NAMALWA (cell line): Measurements from ENCODE around the gene PBRM1.
"Not testable (repeated sequence)": the region's sequence is repeated elsewhere in the genome, so short reads cannot be mapped to it uniquely, and the experiment has no call there.

Experiments
- DNase-seq: peaks from one replicate; pipeline ENCODE4 v3.0.0-alpha.2; 2015; ENCODE audit warnings: low spot score

PBRM1 gene

DNA sequence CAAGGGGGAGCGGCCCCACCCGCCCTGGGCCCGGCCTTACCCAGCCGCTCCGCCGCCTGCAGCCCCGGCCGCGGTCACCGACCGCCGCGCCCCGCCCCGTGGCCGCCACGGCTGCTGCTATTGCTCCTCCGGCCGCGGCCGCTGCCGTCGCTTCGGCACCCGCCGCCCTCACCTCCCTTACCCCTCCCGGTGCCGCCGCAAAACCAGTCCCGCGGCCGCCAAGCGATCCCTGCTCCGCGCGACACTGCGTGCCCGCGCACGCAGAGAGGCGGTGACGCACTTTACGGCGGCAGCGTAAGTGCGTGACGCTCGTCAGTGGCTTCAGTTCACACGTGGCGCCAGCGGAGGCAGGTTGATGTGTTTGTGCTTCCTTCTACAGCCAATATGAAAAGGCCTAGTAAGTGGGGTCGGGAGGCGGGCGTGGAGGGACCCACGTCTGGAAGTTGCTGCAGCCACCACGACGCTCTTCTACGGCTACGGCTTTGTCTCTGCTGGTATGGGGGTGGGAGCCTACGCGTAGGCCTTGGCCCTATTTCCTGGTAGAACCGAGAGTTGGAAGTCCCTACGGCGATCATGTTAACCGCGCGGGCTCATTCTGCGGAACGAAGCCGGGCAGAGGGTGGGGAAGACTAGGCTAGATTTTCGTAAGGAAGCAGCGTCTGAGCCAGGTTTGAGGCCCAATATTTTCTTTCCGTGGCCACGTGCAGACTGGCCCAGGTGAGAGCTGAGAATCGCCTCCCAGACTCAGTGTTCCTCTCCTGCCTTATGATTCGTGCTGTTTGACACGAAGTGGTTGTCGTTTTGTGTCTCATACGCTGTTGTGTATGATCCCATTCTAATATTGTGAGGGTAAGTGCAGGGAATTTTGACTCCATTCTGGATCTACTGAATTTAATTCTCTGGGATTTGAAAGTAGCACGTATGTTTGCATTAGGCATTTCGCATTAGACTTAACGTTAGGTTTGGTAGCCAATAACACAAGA lies at the start of gene PBRM1, which contains the start of gene GNL3:
TSS of gene PBRM1 (minus strand) at position 205 of the 983 bp plus-strand sequence.
TSS of gene GNL3 (plus strand) at position 324 of the 983 bp plus-strand sequence. CDS start at position 385, 61 bp downstream.
- DNase-seq: peak; percentile 91

- DNase-seq: no peak
Observed at GRCh38 chr3:52733256-52733891, 47.7 kb upstream of the PBRM1 start.

DNA sequence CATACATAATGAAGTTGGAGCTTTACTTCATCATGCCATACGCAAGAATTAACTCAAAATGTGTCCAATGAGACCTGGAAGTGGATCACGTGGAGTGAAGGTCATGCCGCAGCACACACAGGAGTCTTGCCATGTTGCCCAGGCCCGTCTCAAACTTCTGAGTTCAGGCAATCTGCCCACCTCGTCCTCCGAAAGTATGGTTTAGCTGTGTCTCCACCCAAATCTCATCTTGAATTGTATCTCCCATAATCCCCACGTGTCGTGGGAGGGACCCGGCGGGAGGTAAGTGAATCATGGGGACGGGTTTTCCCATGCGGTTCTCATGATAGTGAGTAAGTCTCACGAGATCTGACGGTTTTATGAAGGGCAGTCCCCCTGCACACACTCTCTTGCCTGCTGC lies 45.9 kb upstream of the PBRM1 start:
- no peak for DNase-seq

DNA sequence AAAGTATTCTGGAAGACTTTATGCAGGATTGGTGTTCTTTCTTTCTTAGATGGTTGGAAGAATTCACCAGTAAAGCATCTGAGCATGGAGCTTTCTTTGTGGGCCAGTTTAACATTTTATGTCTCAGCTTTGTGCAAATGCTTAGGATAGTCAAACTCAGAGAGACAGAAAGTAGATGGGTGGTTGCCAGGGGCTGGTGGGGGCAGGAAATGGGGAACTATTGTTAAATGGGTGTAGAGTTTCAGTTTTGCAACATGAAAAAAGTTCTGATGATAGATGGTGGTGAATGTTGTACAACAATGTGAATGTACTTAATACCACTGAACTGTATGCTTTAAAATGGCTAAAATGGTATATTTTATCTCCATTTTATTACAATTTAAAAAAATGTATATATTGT lies 45.0 kb upstream of the PBRM1 start:
- no peak for DNase-seq

DNA sequence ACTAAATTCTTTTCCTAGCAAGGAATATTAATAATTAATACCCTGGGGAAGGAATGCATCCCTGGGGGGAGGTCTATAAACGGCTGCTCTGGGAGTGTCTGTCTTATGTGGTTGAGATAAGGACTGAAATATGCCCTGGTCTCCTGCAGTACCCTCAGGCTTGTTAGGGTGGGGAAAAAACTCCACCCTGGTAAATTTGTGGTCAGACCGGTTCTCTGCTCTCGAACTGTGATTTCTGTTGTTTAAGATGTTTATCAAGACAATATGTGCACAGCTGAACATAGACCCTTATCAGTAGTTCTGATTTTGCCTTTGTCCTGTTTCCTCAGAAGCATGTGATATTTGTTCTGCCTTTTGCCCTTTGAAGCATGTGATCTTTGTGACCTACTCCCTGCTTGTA lies 43.0 kb upstream of the PBRM1 start:
- not testable (repeated sequence) for DNase-seq

DNA sequence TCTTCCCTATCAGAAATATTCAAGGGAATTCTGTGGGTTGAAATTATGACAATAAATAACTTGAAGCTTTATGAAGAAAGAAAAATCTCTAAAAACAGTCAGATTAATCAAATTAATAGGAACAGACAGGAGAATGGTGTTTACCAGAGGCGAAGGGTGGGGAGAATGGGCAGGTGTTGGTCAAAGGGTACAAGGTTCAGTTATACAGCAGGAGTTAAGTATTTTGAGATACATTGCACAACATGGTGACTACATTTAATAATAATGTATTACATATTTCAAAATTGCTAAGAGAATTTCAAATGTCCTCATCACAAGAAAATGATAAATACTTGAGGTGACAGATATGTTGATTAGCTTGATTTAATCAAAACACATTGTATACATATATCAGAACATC lies 38.8 kb upstream of the PBRM1 start:
- DNase-seq: no peak

DNA sequence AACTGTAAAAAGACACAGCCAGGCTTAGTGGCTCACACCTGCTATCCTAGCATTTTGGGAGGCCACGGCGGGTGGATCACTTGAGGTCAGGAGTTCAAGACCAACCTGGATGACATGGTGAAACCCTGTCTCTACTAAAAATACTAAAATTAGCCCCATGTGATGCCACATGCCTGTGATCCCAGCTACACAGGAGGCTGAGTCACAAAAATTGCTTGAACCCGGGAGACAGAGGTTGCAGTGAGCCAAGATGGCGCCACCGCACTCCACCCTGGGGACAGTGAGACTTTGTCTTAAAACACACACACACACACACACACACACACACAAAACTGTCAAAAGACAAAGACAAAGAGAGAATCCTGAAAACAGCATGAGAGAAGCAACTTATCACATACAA lies 38.2 kb upstream of the PBRM1 start:
- DNase-seq: no peak

- DNase-seq: no peak
Observed at GRCh38 chr3:52722491-52722890, 36.8 kb upstream of the PBRM1 start.

DNA sequence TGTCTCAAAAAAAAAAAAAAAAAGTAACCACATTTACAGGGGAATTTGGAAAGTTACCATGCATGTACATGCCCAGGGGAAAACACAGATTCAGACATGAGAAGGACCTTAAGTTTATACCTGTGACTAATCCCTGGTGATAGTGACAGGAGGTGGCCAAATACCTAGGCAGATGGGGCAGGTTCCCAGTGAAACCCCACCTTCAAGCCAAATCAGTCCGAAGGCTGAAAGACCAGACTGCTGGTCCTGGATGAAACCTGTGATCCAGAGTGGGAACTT lies 36.0 kb upstream of the PBRM1 start:
- DNase-seq: no peak

GRCh38 chr3:52721002-52721729 lies 35.5 kb upstream of the PBRM1 start:
- DNase-seq: peak; percentile 32

DNA sequence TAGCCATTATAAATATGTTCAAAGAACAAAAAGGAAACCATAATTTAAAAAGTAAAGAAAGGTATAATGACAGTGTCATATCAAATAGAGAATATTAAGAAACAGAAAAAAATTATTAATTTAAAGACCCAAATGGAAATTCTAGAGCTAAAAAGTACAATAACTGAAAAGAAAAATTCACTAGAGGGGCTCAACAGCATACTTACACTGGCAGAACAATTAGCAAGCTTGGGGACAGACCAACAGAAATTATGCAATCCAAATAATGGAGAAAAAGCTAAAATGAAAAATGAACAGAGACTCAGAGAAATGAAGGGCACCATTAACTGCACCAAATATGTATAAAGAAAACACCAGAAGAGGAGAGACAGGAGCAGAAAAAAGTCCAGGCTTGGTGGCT lies 33.9 kb upstream of the PBRM1 start:
- no peak for DNase-seq

- no peak for DNase-seq
Observed at GRCh38 chr3:52715714-52716305, 30.1 kb upstream of the PBRM1 start.

- DNase-seq: no peak
Observed at GRCh38 chr3:52714335-52715302, 28.9 kb upstream of the PBRM1 start.

DNA sequence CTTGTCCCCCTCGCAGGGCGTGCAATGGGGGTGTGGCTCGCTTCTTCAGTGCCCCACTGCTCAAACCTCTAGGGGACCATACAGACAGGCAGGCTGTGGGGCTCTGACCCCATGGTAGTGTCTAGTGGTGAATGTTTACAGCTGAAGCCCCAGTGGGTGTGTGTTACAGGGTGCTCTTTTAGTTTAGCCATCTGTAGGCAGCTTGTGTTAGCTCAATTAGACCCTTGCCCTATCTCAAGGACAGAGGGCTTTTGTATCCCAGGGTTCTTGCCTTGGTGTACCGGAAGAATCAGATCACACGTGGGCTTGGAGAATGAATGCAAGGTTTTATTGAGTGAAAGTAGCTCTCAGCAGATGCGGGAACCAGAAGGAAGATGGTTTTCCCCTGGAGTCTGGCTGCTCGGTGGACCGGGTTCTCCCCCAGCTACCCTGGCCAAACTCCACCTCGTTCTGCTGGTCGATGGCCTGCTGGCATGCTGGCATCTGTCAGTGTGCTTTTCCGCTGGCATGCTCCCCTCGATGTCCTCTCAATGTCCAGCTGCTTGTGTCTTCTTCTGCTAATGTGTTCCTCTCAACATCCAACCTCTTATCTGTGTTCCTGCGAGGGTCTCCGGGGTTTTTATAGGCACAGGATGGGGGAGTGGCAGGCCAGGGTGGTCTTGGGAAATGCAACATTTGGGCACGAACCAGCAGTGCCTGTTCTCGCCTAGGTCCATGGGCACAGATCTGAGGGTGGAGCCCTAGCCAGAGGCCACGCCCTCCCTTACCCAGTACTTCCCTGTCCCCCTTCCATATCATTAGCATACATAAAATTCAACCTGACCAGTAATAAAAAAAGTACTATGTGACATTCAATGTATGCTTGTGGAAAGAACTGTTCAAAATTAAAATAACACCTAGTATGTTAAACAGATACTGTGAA lies 26.8 kb upstream of the PBRM1 start:
- DNase-seq: no peak

- no peak for DNase-seq
Observed at GRCh38 chr3:52710512-52710911, 24.8 kb upstream of the PBRM1 start.

- no peak for DNase-seq
Observed at GRCh38 chr3:52707585-52707984, 21.9 kb upstream of the PBRM1 start.

DNA sequence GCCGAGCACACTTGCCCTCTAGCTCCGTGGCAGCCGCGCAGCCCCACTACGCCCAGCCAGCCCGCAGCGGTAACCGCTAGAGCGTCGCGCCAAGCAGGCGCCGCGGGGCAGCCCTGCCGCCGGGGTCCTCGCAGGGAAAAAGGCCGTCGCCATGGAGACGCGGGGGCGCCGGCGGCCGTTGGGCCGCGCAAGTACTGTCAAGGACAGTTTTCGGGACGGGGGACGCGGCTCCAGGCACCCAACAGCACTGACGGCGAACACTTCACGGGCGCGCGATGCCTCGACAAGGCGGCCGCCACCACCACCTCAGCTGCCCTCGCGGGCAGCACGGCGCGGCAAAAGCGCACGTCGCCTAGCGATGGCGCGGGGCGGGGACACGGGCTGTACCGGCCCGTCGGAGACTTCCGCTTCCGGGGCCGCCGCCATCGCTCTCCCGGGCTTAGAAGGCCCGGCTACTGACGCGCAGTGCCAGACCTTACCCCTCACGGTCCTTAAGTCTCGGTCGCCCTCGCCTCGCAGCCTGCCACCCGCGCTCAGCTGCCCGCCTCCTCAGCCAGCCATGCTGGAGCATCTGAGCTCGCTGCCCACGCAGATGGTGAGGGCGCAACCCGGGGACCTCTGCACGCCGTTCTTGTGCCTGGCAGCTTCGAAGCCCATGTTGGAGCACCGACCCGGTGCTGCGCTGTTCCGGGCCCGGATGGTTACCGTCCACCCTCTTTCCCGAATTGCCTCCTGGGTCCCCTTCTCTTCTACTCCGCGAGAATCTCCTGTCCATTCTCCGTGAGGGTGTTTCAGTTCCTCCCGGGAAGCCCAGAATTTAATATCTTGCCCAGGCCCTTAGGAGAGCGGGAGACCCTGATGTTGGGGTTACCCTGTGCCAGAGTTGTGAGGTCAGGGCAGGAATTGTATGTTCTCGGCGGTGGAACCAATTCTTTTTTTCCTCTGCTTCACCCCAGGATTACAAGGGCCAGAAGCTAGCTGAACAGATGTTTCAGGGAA lies 20.3 kb upstream of the PBRM1 start, which contains the start of the genes GLT8D1 and SPCS1:
TSS of gene GLT8D1 (minus strand) at position 104 of the 999 bp plus-strand sequence. CDS start 5,331 bp downstream, outside the sequence.
TSS of gene SPCS1 (plus strand) at position 419 of the 999 bp plus-strand sequence. CDS start at position 560, 141 bp downstream.
- peak; percentile 76 for DNase-seq

DNA sequence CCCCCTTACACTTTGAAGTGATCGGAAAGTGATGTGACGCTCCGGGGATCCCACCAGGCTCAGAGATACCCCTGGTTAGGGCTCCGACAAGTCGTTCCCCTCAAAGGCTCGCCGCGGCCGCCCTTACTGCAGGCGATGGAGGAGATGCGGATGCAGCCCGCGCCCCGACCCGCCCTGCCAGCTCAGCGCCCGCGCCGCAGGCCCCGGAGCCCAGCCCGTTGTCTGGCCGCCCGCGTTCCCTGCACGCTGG lies 19.6 kb upstream of the PBRM1 start:
- no peak for DNase-seq
